Coronary artery (tissue), 2 donors: ENCODE results near the gene NOS1.

Experiments used
- DNase-seq: peaks from one replicate; pipeline ENCODE4 v3.0.0-alpha.2; 2017; ENCODE audit warnings: low spot score
- H3K27ac ChIP-seq, 2 donors: fragments of 200-600 bp; sonication (generic); one replicate each; pipeline ENCODE4 v1.5.1; 2016 to 2019
- H3K4me3 ChIP-seq: fragments of 200-600 bp; sonication (generic); 2 replicates; pipeline ENCODE4 v1.5.1; 2016; ENCODE audit warnings: mild to moderate bottlenecking, moderate library complexity
- CTCF ChIP-seq: fragments of 200-600 bp; sonication (generic); IDR thresholded peaks from one replicate; pipeline ENCODE4 v1.5.1; 2019; ENCODE audit warnings: antibody characterized with exemption

The NOS1 gene

GRCh38 chr12:117365049-117365616 lies 3.7 kb upstream of the NOS1 start:
- no peak for TF ChIP-seq CTCF

DNA sequence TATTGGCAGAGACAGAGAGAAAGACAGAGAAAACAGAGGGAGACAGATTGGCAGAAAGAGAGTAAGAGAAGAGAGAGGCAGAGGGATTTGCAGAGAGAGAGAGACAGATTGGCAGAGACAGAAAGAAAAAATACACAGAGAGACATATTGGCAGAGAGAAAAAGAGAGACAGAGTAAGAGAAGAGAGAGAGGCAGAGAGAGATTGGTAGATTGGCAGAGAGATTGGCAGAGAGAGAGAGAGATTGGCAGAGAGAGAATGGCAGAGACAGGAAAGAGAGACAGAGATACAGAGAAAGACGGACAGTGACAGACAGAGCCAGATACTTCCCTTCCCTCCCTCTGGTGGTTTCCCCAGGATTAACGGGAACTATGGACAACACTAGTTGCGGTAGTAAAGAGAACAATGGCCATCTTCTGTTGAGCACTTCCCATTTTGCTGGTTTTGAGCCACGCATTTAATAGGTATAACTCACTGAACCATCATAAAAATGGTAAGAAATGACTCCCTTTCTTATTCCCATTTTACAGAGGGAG lies 2.6 kb upstream of the NOS1 start:
- TF ChIP-seq CTCF: no peak
- Histone ChIP-seq H3K27ac (no peak overlapping the region), H3K4me3 (no peak overlapping the region)
- DNase-seq: no peak

More at GRCh38 chr12:117365049-117365616, 3.7 kb upstream of the NOS1 start:
- no peak for DNase-seq
- Histone ChIP-seq H3K4me3 (no peak overlapping the region), H3K27ac (no peak overlapping the region)

- no peak for DNase-seq
- Histone ChIP-seq H3K27ac (no peak overlapping the region), H3K4me3 (no peak overlapping the region)
- no peak for TF ChIP-seq CTCF
Measured at GRCh38 chr12:117363056-117363662, 1.7 kb upstream of the NOS1 start.

DNA sequence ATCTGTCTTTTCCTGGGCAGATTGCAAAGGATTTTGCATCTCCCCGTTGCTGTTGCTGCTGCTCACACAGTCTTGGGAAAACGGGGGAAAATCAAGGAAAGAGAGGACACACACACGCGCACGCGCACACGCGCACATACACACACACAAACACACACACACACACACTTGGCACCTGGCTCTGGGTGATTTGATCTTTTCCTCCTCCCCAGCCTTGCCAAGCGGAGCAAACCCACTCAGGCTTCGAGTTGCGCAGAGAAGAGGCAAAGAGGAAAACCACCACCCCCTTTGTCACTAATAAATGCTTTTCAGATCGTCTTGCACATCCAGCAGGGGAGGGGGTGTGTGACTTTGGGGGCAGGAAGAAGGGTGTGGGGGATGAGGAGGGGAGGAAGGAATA lies 965 bp upstream of the NOS1 start:
- no peak for DNase-seq
- Histone ChIP-seq H3K27ac (no peak overlapping the region), H3K4me3 (no peak overlapping the region)
- no peak for TF ChIP-seq CTCF

DNA sequence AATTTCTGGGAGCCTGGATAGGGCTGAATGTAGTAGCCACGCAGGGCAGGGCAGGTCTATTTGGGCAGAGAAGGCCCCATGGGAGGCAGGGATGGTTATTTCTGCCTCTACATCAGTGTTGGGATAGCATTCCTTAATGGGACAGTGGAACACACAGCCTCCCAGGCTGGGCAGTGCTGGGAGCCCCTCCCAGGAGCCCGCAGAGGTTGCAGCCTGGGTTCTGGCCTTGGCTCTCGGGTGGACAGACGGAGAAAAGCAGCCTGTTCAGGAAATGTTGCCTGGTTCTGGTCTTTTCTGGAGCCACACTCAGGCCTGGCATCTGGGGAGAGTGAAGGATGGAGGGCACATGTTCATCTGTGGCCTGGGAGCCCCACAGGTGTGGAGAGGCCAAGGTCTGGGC lies 479 bp upstream of the NOS1 start:
- Histone ChIP-seq H3K4me3 (no peak overlapping the region), H3K27ac (no peak overlapping the region)
- DNase-seq: no peak
- no peak for TF ChIP-seq CTCF

DNA sequence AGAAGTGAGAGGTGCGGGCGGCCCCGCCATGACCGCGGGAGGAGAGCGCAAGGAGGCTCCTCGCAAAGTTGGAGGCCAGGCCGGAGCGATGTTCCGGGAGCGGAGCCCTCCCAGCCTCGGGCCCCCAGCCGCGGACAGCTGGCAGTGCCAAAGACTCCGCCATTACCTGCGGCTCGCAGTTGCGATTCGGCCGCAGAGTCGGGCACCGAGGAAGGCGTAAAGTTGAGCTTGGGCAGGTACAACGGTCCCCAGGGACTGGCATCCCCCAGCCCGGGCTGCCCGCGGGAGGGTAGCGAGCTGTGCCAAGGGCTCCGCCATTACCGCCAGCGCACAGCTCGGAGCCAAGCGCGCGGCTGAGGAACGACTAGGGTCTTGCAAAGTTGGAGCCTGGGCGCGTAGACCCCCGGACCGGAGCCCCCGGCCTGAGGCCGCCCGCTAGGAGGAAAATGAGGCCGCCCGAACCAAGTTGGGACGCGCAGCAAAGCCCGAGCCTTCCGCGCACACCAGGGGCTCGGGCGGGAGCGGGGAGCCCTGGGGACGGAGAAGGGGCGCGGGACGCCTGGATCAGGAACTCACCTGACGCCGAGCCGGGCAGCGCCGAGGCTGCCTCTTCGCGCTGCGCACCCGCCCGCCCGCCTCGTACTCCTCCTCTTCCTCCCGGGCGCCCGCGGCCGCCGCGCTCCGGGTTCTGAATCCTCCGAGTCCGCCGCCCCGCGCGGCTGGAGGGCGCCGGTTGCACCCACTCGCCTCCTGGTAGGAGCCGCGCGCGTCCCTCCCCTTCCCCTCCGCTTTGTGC lies 677 bp downstream of the NOS1 start:
- no peak for DNase-seq

More for the DNA sequence above, 677 bp downstream of the NOS1 start:
- Histone ChIP-seq H3K27ac (no peak overlapping the region), H3K4me3 (no peak overlapping the region)
- no peak for TF ChIP-seq CTCF
